GM12801 (cell line): ENCODE data around the gene CUX1.

Source experiments
- TF ChIP-seq, protein P1 (sequence below): IDR thresholded peaks from one replicate; pipeline ENCODE4 v1.5.1; 2011; ENCODE audit warnings: control low read depth; ENCODE audit not compliant: insufficient read length; ENCODE audit errors: extremely low read depth

The CUX1 gene

DNA sequence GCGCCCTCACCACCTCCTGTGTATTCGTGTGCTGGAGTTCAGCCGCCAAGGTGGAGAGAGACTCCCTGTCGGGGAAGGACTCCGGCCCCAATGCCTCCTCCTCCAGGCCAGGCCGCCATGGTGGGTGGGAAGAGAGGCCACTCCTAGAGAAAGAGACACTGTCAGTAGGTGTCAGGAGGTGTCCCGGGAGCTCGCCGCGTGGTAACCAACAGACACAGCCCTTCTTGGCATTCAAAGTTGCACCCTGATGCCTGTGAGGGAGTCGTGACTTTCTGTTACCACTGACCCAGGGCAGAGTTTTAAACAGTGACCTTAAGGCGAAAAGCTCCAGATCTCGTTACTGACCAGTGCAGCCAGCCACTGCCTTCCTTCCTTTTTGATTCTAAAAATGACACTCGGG is 155.2 kb downstream of the CUX1 start:
- TF ChIP-seq, protein P1, sequence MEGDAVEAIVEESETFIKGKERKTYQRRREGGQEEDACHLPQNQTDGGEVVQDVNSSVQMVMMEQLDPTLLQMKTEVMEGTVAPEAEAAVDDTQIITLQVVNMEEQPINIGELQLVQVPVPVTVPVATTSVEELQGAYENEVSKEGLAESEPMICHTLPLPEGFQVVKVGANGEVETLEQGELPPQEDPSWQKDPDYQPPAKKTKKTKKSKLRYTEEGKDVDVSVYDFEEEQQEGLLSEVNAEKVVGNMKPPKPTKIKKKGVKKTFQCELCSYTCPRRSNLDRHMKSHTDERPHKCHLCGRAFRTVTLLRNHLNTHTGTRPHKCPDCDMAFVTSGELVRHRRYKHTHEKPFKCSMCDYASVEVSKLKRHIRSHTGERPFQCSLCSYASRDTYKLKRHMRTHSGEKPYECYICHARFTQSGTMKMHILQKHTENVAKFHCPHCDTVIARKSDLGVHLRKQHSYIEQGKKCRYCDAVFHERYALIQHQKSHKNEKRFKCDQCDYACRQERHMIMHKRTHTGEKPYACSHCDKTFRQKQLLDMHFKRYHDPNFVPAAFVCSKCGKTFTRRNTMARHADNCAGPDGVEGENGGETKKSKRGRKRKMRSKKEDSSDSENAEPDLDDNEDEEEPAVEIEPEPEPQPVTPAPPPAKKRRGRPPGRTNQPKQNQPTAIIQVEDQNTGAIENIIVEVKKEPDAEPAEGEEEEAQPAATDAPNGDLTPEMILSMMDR: no peak

DNA sequence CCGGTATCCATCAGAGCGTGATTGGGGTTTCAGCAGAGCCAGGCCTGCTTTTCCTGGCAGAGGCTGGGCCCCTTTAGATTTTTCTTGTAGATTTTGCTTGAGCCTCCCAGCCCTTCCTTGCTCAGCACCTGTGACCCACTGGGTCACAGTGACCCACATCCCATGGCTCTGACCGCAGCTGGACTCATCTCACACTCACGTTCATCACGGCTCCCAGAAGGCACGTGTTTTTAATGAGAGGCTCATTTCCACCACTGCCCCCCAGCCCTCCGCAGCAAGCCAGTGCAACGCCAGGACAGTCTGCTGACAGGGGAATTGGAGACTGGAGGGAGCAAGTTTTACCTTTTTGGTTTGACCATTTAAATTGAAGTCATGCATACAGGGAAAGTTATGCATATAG is 155.7 kb downstream of the CUX1 start:
- TF ChIP-seq, protein P1: no peak

DNA sequence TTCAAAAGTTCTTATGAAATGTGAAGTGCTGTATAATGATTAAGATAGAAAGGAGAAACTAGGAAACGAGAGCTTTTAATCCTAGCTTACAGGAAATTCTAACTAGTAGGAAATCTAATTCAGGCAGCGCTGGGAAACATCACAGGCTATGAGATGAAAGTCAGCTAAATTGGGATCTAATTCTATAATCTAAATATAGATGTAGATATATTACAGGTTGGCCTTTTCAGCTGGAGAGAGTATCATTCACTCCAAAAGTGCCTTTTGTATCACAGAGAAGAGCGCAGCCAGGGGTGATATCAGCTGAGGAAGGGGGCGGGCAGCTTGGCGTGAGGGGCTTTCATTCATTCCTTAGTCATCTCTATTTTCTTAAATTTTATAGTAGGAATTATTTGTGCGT is 157.0 kb downstream of the CUX1 start:
- TF ChIP-seq, protein P1: no peak

DNA sequence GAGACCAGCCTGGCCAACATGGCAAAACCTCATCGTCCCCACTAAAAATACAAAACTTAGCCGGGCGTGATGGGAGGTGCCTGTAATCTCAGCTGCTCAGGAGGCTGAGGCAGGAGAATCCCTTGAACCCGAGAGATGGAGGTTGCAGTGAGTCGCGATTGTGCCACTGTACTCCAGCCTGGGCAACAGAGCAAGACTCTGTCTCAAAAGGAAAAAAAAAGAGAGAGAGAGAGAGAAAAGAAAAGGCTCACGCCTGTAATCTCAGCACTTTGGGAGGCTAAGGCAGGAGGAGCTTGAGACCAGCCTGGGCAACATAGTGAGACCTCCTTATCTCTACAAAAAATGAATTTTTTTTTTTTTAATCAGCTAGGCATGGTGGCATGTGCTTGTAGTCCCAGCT is 157.6 kb downstream of the CUX1 start:
- TF ChIP-seq, protein P1: no peak

DNA sequence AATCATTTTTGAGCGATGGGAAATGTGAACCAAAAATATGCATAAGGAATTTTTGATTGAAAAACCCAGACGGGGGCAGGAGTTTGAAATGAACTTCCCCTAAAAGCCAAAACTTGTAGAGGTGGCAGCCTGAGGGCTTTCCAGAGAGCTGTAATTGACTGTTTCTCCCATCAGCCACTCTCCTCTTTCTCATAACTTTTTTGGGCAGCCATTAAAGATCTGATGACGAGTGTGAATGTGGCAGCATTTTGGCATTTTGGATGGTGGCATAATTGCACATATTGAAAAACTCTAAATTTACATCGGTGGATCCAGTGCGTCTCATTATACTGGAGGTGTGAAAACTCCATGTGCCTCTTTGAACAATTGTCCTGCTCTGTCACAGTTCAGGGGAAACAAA is 159.0 kb downstream of the CUX1 start:
- TF ChIP-seq, protein P1: no peak

DNA sequence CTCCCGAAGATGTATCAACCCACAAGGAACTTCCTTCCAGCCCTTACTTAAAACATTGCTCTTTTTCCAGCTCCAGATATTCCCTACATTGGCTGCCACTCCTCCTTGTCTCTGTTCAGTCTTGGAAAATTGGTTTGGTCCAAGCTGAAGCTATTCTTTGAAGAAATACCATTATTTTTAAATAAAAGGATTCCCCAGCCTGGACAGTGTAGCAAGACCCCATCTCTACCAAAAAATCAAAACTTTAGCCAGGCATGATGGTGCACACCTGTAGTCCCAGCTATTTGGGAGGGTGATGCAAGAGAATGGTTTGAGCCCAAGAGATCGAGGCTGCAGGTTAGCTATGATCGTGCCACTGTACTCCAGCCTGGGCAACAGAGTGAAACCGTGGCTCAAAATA is 159.8 kb downstream of the CUX1 start:
- TF ChIP-seq, protein P1: no peak

DNA sequence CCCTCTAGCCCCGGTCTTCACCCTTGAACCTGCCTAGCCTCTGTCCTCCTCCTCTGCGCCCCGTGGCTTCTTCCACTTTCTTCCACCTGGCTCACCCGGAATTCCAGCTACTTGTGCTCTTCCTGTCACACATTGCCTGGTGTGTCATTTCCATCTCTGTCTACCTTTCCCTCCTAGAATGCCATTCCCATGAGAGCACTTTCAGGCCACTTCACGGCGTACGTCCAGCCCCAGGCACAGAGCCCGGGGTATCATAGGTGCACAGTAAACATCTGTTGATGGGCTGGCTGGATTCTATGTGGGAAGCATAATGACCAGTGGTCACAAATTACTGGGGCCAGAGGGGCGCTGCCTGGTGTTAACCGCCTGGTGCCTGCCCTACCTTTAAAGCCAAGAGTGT is 161.3 kb downstream of the CUX1 start:
- TF ChIP-seq, protein P1: no peak
